HCT116 (cell line): Measurements from ENCODE around the gene WNK1.

ENCODE experiments used
- EZH2phosphoT487 ChIP-seq: fragments of 200-600 bp; IDR thresholded peaks from 2 replicates; pipeline ENCODE4 v1.6.1; 2018; ENCODE audit warnings: antibody characterized with exemption, borderline replicate concordance
- MAX ChIP-seq: IDR thresholded peaks from 2 replicates; pipeline ENCODE4 v1.6.1; 2012
- POLR2A ChIP-seq: IDR thresholded peaks from 2 replicates; pipeline ENCODE4 v1.7.0; 2011; ENCODE audit warnings: borderline replicate concordance; ENCODE audit not compliant: insufficient read depth, insufficient read length; ENCODE audit errors: extremely low read depth
- POLR2AphosphoS5 ChIP-seq: IDR thresholded peaks from 2 replicates; pipeline ENCODE4 v1.6.1; 2011; ENCODE audit warnings: mild to moderate bottlenecking, low read depth, low read length, moderate library complexity
- SP1 ChIP-seq: IDR thresholded peaks from 2 replicates; pipeline ENCODE4 v1.6.1; 2012; ENCODE audit warnings: low read depth
- SRF ChIP-seq: IDR thresholded peaks from 2 replicates; pipeline ENCODE4 v1.6.1; 2012; ENCODE audit warnings: low read depth
- TCF7L2 ChIP-seq: IDR thresholded peaks from 2 replicates; pipeline ENCODE4 v1.7.0; 2011; ENCODE audit warnings: borderline replicate concordance, inconsistent platforms; ENCODE audit not compliant: insufficient read depth, insufficient read length; ENCODE audit errors: extremely low read depth
- TF ChIP-seq, protein P1 (sequence below), 3 experiments: fragments of 200-600 bp in 1 of 3; sonication (generic) in 1 of 3; IDR thresholded peaks in 2 of 3; conservative IDR thresholded peaks in 1 of 3; 2 replicates each; pipeline ENCODE4 v1.5.1; 2012 to 2017; ENCODE audit warnings: low read depth in 2 of 3, low read length in 2 of 3, antibody characterized with exemption in 1 of 3, borderline replicate concordance in 1 of 3, control low read depth in 1 of 3, mild to moderate bottlenecking in 1 of 3, mixed read lengths in 1 of 3, mixed run types in 1 of 3, moderate library complexity in 1 of 3; ENCODE audit not compliant: insufficient read depth in 1 of 3
- TF ChIP-seq, protein P2 (sequence below): IDR thresholded peaks from 2 replicates; pipeline ENCODE4 v1.6.1; 2011; ENCODE audit warnings: mild to moderate bottlenecking, low read length, moderate library complexity; ENCODE audit not compliant: insufficient replicate concordance; ENCODE audit errors: extremely low read depth
- TF ChIP-seq, protein P3 (sequence below): IDR thresholded peaks from 2 replicates; pipeline ENCODE4 v1.6.1; 2012

- TF ChIP-seq, protein P1, sequence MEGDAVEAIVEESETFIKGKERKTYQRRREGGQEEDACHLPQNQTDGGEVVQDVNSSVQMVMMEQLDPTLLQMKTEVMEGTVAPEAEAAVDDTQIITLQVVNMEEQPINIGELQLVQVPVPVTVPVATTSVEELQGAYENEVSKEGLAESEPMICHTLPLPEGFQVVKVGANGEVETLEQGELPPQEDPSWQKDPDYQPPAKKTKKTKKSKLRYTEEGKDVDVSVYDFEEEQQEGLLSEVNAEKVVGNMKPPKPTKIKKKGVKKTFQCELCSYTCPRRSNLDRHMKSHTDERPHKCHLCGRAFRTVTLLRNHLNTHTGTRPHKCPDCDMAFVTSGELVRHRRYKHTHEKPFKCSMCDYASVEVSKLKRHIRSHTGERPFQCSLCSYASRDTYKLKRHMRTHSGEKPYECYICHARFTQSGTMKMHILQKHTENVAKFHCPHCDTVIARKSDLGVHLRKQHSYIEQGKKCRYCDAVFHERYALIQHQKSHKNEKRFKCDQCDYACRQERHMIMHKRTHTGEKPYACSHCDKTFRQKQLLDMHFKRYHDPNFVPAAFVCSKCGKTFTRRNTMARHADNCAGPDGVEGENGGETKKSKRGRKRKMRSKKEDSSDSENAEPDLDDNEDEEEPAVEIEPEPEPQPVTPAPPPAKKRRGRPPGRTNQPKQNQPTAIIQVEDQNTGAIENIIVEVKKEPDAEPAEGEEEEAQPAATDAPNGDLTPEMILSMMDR (IDR thresholded peaks at IDR 0.05 in 2 of 3, conservative IDR thresholded peaks at IDR 0.05 in 1 of 3; ENCODE audit: borderline replicate concordance in 1 of 3, insufficient read depth in 1 of 3, low read depth in 2 of 3, low read length in 2 of 3) = no peak
- no peak for TF ChIP-seq TCF7L2
- no peak for TF ChIP-seq SP1
- TF ChIP-seq, protein P2, sequence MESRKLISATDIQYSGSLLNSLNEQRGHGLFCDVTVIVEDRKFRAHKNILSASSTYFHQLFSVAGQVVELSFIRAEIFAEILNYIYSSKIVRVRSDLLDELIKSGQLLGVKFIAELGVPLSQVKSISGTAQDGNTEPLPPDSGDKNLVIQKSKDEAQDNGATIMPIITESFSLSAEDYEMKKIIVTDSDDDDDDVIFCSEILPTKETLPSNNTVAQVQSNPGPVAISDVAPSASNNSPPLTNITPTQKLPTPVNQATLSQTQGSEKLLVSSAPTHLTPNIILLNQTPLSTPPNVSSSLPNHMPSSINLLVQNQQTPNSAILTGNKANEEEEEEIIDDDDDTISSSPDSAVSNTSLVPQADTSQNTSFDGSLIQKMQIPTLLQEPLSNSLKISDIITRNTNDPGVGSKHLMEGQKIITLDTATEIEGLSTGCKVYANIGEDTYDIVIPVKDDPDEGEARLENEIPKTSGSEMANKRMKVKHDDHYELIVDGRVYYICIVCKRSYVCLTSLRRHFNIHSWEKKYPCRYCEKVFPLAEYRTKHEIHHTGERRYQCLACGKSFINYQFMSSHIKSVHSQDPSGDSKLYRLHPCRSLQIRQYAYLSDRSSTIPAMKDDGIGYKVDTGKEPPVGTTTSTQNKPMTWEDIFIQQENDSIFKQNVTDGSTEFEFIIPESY = no peak
- TF ChIP-seq SRF = no peak
- TF ChIP-seq POLR2AphosphoS5 = no peak
- no peak for TF ChIP-seq EZH2phosphoT487
- no peak for TF ChIP-seq POLR2A
- TF ChIP-seq MAX = no peak
- TF ChIP-seq, protein P3, sequence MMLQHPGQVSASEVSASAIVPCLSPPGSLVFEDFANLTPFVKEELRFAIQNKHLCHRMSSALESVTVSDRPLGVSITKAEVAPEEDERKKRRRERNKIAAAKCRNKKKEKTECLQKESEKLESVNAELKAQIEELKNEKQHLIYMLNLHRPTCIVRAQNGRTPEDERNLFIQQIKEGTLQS = no peak
Observed at GRCh38 chr12:873954-874353, 121.6 kb downstream of the WNK1 start.
